Measurements from ENCODE around the gene POLN. TPM values are rescaled to one million over a fixed set of nuclear protein-coding genes. Genes with fewer than 3 reads are reported as not detected.

Gene POLN
- total RNA-seq, 1 donor from 2014 or later, result 0.29 TPM

GRCh38 chr4:2179717-2180116 lies 62.2 kb downstream of the POLN start:
- H3K4me3 ChIP-seq (ENCODE audit: low read depth, low read length), result no peak overlapping the region
- no peak for DNase-seq (ENCODE audit: low read depth)
- no peak for TF ChIP-seq CTCF (conservative IDR thresholded peaks at IDR 0.05; ENCODE audit: low read depth, low read length)

GRCh38 chr4:2178986-2179385 lies 62.9 kb downstream of the POLN start:
- no peak for TF ChIP-seq CTCF (conservative IDR thresholded peaks at IDR 0.05; ENCODE audit: low read depth, low read length)
- no peak overlapping the region for H3K4me3 ChIP-seq (ENCODE audit: low read depth, low read length)
- no peak for DNase-seq (ENCODE audit: low read depth)

GRCh38 chr4:2177443-2178093 lies 64.4 kb downstream of the POLN start:
- H3K4me3 ChIP-seq (ENCODE audit: low read depth, low read length), result no peak overlapping the region
- DNase-seq (ENCODE audit: low read depth), result no peak
- TF ChIP-seq CTCF (conservative IDR thresholded peaks at IDR 0.05; ENCODE audit: low read depth, low read length), result peak; percentile 10

- H3K4me3 ChIP-seq (ENCODE audit: low read depth, low read length), result no peak overlapping the region
- TF ChIP-seq CTCF (conservative IDR thresholded peaks at IDR 0.05; ENCODE audit: low read depth, low read length), result no peak
- DNase-seq (ENCODE audit: low read depth), result no peak
Measured at GRCh38 chr4:2175990-2176698, 65.8 kb downstream of the POLN start.

GRCh38 chr4:2174061-2174460 lies 67.9 kb downstream of the POLN start:
- no peak for DNase-seq (ENCODE audit: low read depth)

GRCh38 chr4:2172627-2173231 lies 69.2 kb downstream of the POLN start:
- H3K4me3 ChIP-seq (ENCODE audit: low read depth, low read length), result no peak overlapping the region
- DNase-seq (ENCODE audit: low read depth), result no peak
- no peak for TF ChIP-seq CTCF (conservative IDR thresholded peaks at IDR 0.05; ENCODE audit: low read depth, low read length)

More at GRCh38 chr4:2174061-2174460, 67.9 kb downstream of the POLN start:
- TF ChIP-seq CTCF (conservative IDR thresholded peaks at IDR 0.05; ENCODE audit: low read depth, low read length), result no peak
- no peak overlapping the region for H3K4me3 ChIP-seq (ENCODE audit: low read depth, low read length)
